ENCODE data around the gene SELENOK.
"Not testable (repeated sequence)": the region's sequence is repeated elsewhere in the genome, so short reads cannot be mapped to it uniquely, and the experiment has no call there.

Gene SELENOK

DNA sequence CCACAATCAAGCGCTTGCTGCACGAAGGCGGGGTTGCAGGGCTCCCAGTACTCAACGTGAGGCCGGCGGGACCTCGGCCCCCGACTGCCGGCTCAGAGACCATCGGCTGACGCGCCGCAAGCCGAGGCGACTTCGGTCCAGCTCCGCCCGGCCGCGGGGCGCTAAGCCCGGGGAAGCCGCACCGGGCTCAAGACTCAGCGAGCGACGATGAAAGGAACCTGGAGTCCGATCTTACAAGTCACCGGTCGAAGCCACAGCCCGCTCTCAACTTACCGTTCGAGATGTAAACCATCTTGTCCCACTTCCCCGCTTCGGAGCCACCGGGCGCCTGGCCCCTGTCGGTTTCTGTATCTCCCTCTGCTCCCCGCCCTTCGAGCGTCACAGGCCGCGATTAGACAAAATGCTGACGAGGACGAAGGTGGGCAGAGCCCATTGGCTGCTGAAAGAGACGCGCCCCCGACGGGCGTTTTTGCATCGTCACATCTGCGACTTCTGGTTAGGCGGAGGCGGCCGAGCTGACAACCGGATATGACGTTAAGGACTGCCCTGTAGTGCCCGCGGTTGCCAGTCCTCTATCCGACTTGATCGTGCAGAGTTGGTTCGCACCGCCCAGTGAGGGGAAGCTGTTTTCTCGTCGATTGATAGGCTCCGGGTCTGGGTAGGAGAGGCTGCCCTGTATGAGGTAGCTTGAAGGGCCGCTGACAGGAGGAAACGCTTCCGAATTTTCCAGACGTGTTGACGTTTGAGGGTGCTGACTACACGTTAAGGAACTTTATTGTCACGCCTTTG lies at the start of gene SELENOK:
Gene SELENOK, minus strand, starts transcription at position 363 of the 789 bp plus-strand sequence.
- peak; percentile 90 to 93 for DNase-seq (ENCODE audit: low read depth in 2 of 2)

DNA sequence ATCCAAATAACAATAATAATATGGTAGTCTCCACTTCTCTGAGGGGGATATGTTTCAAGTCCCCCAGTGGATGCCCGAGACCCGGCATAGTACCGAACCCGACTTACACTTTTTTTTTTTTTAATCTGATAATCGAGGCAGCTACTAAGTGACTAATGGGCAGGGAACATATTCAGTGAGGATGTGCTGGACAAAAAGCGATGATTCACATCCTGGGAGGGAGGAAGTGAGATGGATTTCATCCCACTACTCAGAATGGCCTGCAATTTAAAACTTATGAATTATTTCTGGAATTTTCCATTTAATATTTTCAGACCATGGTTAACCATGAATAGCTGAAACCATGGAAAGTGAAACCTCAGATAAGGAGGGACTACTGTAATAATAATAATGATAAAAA lies 49.5 kb upstream of the SELENOK start:
- no peak for DNase-seq (ENCODE audit: low read depth in 2 of 2)

- DNase-seq (ENCODE audit: low read depth in 2 of 2) = no peak
Observed at GRCh38 chr3:53940623-53941022, 49.0 kb upstream of the SELENOK start.

- DNase-seq (ENCODE audit: low read depth in 2 of 2) = no peak
Observed at GRCh38 chr3:53939813-53940212, 48.2 kb upstream of the SELENOK start.

DNA sequence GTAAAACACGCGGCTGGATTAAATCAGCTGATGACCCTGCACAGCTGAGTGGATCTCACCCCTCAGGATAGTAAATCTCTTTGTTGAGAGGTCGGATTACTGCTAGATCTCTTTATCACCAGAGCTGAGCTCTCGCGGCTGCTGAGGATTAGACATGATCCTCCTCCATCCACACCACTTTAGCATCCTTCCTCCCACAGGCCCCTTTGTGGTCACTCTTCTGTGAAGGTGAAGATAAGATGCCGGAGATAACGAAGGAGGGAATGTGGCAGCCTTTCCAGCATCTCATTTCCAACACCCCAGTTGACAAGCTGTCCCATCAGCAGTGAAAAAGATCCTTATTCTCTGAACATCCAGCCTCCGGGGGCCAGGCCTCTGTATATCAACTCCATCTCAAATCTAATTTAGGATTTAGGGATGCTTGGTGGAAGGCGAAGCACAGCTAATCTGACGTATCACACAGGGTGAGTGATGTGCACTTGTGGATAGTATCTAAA lies 47.5 kb upstream of the SELENOK start:
- no peak for DNase-seq (ENCODE audit: low read depth in 2 of 2)

DNA sequence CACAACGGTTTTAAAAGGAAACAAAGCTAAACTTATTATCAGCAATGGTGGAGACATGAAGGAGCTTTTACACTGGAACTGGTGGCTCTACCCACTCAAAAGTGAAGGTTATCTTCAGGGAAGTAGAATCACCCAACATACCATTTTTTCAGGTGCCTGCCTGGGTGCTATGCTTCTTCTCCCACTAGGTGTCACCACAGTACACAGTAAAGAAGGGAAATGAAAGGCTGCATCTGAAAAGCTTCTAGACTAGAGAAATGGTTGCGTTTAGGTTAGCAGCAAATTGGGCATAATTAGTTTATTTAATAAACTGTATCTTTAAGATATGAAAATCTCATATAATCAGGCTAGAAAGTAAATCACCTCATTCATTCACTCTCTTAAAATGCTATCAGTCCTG lies 47.0 kb upstream of the SELENOK start:
- DNase-seq (ENCODE audit: low read depth in 2 of 2) = peak in 1 of 2 donors; percentile 2

- no peak for DNase-seq (ENCODE audit: low read depth in 2 of 2)
Observed at GRCh38 chr3:53936347-53936746, 44.7 kb upstream of the SELENOK start.

DNA sequence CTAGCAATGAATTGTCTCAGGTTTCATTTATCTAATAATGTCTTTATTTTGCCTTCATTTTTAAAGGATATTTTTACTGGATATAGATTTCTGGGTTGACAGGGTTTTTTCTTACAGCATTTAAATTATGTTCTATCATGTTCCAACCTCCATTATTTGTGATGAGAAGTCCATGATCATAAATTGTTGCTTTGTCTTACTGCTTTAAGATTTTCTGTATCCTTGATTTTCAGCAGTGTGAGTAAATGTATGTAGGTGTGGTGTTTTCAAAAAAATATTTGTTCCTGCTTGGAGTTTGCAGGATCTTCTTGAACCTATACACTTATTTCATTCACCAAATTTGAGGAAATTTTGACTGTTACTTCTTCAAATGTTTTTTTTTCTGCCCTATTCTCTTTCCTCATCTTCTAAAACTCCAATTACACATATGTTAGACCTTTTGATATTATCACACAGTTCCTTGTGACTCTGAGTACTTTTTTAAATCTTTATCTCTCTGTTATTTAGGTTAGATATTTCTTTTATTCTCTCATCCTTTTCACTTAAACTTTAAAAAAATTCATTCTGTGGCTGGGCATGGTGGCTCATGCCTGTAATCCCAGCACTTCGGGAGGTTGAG lies 43.7 kb upstream of the SELENOK start:
- no peak for DNase-seq (ENCODE audit: low read depth in 2 of 2)

- not testable (repeated sequence) for DNase-seq (ENCODE audit: low read depth in 2 of 2)
Observed at GRCh38 chr3:53927208-53927872, 35.7 kb upstream of the SELENOK start.

GRCh38 chr3:53921296-53921695 lies 29.6 kb upstream of the SELENOK start:
- DNase-seq (ENCODE audit: low read depth in 2 of 2) = no peak

DNA sequence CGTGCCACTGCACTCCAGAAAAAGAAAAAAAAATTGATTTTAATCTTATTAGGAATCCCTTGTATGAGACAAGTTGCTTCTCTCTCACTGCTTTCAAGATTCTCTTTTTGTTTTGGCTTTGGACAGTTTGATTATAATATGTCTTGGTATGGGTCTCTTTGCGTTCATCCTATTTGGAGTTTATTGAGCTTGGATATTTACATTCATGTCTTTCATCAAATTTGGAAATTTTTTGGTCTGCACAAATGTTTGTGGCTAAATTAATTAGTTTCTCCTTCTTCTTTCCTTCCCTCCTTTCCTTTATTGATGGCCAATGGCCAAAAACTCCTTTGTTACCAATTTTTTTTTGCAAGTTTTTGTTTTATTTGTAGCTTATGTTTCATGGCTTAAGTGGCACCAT lies 28.1 kb upstream of the SELENOK start:
- no peak for DNase-seq (ENCODE audit: low read depth in 2 of 2)

DNA sequence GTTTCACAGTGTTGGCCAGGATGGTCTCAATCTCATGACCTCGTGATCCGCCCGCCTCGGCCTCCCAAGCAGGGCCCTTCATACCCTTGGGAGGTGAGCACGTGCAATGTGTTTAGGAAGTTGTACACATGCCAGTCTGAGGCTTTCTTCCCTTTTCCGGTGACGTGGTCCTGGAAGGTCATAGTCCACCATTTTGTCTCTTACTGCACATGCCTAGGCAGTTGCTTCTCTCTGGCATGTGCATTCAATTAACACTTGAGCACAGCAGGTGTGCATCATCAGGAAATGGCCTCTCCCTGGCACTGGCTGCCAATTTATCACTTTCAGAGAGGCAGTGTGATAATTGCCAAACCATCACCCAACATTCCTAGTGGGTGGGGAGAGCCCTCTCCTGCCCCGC lies 21.7 kb upstream of the SELENOK start:
- no peak for DNase-seq (ENCODE audit: low read depth in 2 of 2)

- no peak for DNase-seq (ENCODE audit: low read depth in 2 of 2)
Observed at GRCh38 chr3:53902711-53903110, 11.1 kb upstream of the SELENOK start.

- DNase-seq (ENCODE audit: low read depth in 2 of 2) = no peak
Observed at GRCh38 chr3:53902067-53902466, 10.4 kb upstream of the SELENOK start.

GRCh38 chr3:53900666-53901331 lies 9.1 kb upstream of the SELENOK start:
- DNase-seq (ENCODE audit: low read depth in 2 of 2) = no peak

GRCh38 chr3:53899750-53900149 lies 8.1 kb upstream of the SELENOK start:
- no peak for DNase-seq (ENCODE audit: low read depth in 2 of 2)

GRCh38 chr3:53892286-53892637 lies 603 bp upstream of the SELENOK start:
- no peak for DNase-seq (ENCODE audit: low read depth in 2 of 2)

DNA sequence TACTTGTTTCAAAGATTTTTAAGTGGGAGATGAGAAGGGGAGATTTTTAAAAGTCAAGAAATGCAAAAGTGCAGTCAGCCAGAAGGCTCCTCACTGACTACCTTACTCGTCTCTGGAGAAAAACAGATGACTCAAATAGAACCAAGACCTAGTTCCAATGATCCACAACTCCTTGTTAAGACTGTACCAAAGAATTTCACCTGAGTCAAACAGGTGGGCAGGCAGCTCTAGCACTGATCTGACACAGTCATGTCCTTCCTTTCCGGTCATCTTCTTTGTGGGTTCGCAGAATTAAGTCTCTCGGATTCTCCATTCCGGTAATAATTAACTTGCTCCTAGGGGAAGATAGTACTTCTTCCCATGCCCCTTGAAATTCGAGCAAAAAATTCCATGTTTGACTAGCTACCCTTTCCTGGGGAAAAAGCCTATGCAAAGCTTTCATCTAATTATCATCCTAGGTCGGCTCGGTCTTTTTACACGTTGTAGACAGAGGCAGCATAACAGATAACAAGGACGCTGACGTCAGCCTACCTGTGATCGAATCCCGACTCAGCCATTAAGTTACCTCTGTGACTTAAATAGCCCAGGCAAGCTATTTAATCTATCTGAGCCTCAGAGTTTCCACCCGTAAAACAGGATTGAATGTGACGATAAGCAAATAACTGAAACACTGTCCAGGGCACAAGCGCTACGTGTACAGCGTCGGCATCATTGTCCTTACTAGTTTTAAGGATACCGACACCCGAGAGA lies 758 bp downstream of the SELENOK start:
- peak in 1 of 2 donors; percentile 26 for DNase-seq (ENCODE audit: low read depth in 2 of 2)

DNA sequence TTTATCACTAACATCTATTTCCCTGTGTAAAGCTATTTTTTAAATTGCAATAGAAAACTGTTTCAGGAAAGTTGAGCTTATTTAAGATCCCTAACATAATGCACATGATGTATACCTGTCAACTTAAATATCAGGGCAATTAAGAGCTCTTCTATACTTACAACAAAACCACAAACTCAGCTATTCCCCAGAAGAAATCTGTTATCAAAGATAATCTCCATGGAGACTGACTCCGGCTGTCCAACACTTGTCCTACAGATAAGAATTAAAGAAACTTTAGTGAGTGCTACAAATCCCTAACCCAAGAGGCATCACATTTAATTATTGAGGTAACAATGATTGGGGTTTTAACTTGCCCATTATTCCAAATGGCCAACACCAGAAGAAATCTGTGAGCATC lies 3.4 kb downstream of the SELENOK start:
- no peak for DNase-seq (ENCODE audit: low read depth in 2 of 2)

DNA sequence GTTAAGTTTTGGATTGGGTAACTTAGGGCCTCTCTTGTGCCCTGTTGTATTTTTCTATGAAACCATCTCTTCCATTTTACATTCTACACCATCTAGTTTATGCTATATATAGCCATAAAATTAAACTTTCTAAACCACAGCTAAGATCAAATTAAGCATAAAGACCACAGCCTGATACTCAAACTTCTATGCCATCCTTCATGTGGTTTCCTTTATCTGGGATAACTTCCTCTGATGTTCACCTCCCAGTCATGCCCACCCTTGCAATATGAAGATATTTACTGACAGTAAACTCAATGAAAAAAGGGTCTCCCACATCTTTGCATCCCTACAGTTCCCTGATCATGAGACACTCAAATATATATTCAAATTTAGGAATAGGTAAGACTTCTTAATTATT lies 4.2 kb downstream of the SELENOK start:
- DNase-seq (ENCODE audit: low read depth in 2 of 2) = no peak

DNA sequence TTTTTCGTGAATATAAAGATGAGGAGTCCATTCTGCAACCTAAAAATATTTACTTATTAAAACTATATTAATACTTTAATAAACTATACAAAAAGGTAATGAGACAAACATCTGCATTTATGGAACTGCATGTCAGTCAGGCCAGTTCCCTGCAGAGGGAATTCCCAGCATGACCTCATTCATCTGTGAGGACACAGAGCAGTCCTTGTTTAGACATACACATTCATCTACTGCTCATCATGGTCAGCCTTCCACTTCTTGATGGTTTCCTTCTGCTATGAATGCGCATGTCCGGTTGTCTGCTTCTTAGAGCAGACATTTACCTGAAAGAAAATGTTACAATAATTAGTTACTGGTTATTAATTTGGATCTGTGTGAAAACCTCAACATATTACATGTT lies 6.4 kb downstream of the SELENOK start:
- no peak for DNase-seq (ENCODE audit: low read depth in 2 of 2)

DNA sequence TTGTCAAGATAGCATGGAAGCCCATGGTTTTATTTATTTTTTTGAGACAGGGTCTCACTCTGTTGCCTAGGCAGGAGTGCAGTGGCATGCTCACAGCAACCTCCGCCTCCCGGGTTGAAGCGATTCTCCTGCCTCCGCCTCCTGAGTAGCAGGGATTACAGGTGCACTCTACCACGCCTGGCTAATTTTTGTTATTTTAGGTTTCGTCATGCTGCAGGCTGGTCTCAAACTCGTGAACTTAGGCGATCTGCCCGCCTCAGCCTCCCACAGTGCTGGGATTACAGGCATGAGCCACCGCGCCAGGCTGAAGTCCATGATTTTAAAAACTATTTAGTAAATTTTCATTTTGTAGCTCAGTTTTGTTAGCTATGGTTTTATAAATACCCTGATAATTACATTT lies 7.0 kb downstream of the SELENOK start:
- no peak for DNase-seq (ENCODE audit: low read depth in 2 of 2)

All from stimulated activated CD8-positive, alpha-beta memory T cell treated with anti-CD3 and anti-CD28 coated beads, Interleukin-2, amount 100 ng/mL, for 48 hours (primary cell).